Keratinocyte (primary cell): Measurements from ENCODE around the gene CORO2B.

Experiments
- EZH2 ChIP-seq: IDR thresholded peaks from one replicate; pipeline ENCODE4 v1.6.1; 2012; ENCODE audit warnings: inconsistent platforms, mild to moderate bottlenecking, low read length, moderate library complexity
- TF ChIP-seq, protein P1 (sequence below), 3 experiments: IDR thresholded peaks in 1 of 3; conservative IDR thresholded peaks in 1 of 3; optimal IDR thresholded peaks in 1 of 3; 2 replicates in 2 of 3; 3 replicates in 1 of 3; pipeline versions ENCODE3 to v1.5.1; 2011; ENCODE audit warnings: low read length in 3 of 3, mild to moderate bottlenecking in 3 of 3, moderate library complexity in 2 of 3, control low read depth in 1 of 3, inconsistent platforms in 1 of 3; ENCODE audit not compliant: insufficient read depth in 2 of 3; ENCODE audit errors: extremely low read depth in 1 of 3

DNA sequence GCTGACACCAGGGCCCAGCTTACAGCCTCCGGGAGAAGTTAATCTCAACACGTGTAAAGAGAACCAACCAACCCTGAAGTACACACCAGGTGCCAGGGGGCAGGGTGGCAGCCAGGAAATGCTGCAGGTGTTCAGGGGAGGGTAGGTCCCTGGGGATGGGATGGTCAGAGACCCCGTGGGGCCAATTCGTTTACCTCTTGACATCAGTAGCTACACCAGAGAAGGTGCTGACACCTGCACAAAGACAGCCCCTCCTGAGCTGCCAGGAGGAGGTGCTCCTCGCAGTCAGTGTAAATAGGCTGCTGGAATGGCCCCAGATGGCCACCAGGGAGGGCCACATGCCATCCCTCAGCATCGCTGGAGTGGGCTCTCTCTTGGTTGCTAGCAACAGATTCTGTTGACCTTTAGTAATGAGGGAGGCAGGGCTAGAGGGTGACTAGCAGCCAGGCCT lies 52.8 kb downstream of the CORO2B start:
- TF ChIP-seq, protein P1, sequence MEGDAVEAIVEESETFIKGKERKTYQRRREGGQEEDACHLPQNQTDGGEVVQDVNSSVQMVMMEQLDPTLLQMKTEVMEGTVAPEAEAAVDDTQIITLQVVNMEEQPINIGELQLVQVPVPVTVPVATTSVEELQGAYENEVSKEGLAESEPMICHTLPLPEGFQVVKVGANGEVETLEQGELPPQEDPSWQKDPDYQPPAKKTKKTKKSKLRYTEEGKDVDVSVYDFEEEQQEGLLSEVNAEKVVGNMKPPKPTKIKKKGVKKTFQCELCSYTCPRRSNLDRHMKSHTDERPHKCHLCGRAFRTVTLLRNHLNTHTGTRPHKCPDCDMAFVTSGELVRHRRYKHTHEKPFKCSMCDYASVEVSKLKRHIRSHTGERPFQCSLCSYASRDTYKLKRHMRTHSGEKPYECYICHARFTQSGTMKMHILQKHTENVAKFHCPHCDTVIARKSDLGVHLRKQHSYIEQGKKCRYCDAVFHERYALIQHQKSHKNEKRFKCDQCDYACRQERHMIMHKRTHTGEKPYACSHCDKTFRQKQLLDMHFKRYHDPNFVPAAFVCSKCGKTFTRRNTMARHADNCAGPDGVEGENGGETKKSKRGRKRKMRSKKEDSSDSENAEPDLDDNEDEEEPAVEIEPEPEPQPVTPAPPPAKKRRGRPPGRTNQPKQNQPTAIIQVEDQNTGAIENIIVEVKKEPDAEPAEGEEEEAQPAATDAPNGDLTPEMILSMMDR (optimal IDR thresholded peaks at IDR 0.05 in 1 of 3, IDR thresholded peaks at IDR 0.05 in 1 of 3, conservative IDR thresholded peaks at IDR 0.05 in 1 of 3; ENCODE audit: extremely low read depth in 1 of 3, insufficient read depth in 2 of 3, low read length in 3 of 3): no peak
- TF ChIP-seq EZH2: no peak
